WTC11 (cell line): ENCODE results near the gene SERTAD1. TPM values are rescaled to one million over a fixed set of nuclear protein-coding genes. Genes with fewer than 3 reads are reported as not detected.
A peak's percentile ranks its signal among the peaks of the same experiment; 100 is the strongest.

Source experiments
- ATAC-seq: fragments of 200-7000 bp; cut with Tn5 transposase; 2 replicates; pipeline ENCODE4 v1.10.0; 2021; ENCODE audit warnings: mild to moderate bottlenecking, moderate library complexity
- CTCF ChIA-PET: fragments of 300-600 bp; sonication (Branson Sonifier 250); formaldehyde crosslinking; loops from one replicate; lab custom pipeline; 2021; ENCODE audit warnings: antibody characterized with exemption; lab: Charles Lee
- POLR2A ChIA-PET: fragments of 350-600 bp; sonication (Branson Sonifier 250); formaldehyde crosslinking; loops from one replicate; lab custom pipeline; 2021; ENCODE audit warnings: antibody characterized with exemption; lab: Charles Lee
- DNase-seq: peaks from one replicate; pipeline ENCODE4 v3.0.0; 2021; ENCODE audit warnings: low spot score
- H3K27ac Mint-ChIP-seq: 2 replicates; pipeline ENCODE4 v1.8.0; 2021; ENCODE audit warnings: mixed read lengths
- H3K27me3 Mint-ChIP-seq: 2 replicates; pipeline ENCODE4 v1.8.0; 2021; ENCODE audit warnings: low read depth, mild to moderate bottlenecking, moderate library complexity, mixed read lengths
- H3K36me3 Mint-ChIP-seq: 2 replicates; pipeline ENCODE4 v1.8.0; 2021; ENCODE audit warnings: mixed read lengths
- H3K4me1 Mint-ChIP-seq: 2 replicates; pipeline ENCODE4 v1.8.0; 2022; ENCODE audit warnings: mixed read lengths
- H3K4me3 Mint-ChIP-seq: 2 replicates; pipeline ENCODE4 v1.8.0; 2021; ENCODE audit warnings: mild to moderate bottlenecking, moderate library complexity, mixed read lengths
- H3K9me3 Mint-ChIP-seq: 2 replicates; pipeline ENCODE4 v1.8.0; 2021; ENCODE audit warnings: mixed read lengths
- ATF1 ChIP-seq: sonication (generic); formaldehyde crosslinking; IDR thresholded peaks from 2 replicates; pipeline ENCODE4 v1.8.1; 2023; ENCODE audit warnings: mild to moderate bottlenecking, moderate library complexity, missing genetic modification reagents
- ATF6 ChIP-seq: sonication (generic); formaldehyde crosslinking; IDR thresholded peaks from 2 replicates; pipeline ENCODE4 v1.8.1; 2023; ENCODE audit warnings: mild to moderate bottlenecking, missing genetic modification reagents
- ESRRA ChIP-seq: sonication (generic); formaldehyde crosslinking; IDR thresholded peaks from 2 replicates; pipeline ENCODE4 v1.8.1; 2022; ENCODE audit warnings: mild to moderate bottlenecking, missing genetic modification reagents, borderline replicate concordance
- FOXP4 ChIP-seq: sonication (generic); formaldehyde crosslinking; IDR thresholded peaks from 2 replicates; pipeline ENCODE4 v1.8.0; 2022; ENCODE audit warnings: mild to moderate bottlenecking, missing genetic modification reagents
- KAT7 ChIP-seq: sonication (generic); formaldehyde crosslinking; IDR thresholded peaks from 2 replicates; pipeline ENCODE4 v1.8.1; 2023; ENCODE audit warnings: missing genetic modification reagents, mild to moderate bottlenecking, borderline replicate concordance
- OVOL2 ChIP-seq: fragments of 250-450 bp; sonication (Bioruptor Pico); IDR thresholded peaks from 2 replicates; pipeline ENCODE4 v1.9.0; 2021; ENCODE audit warnings: mild to moderate bottlenecking, borderline replicate concordance
- SMAD3 ChIP-seq: sonication (generic); formaldehyde crosslinking; IDR thresholded peaks from 2 replicates; pipeline ENCODE4 v1.8.0; 2022; ENCODE audit warnings: missing genetic modification reagents, mild to moderate bottlenecking, borderline replicate concordance
- ZNF121 ChIP-seq: sonication (generic); formaldehyde crosslinking; IDR thresholded peaks from 2 replicates; pipeline ENCODE4 v1.8.0; 2023; ENCODE audit warnings: missing genetic modification reagents
- ZNF281 ChIP-seq: sonication (generic); formaldehyde crosslinking; IDR thresholded peaks from 2 replicates; pipeline ENCODE4 v1.8.0; 2023; ENCODE audit warnings: mild to moderate bottlenecking, missing genetic modification reagents
- ZNF317 ChIP-seq: sonication (generic); formaldehyde crosslinking; IDR thresholded peaks from 2 replicates; pipeline ENCODE4 v1.8.1; 2023; ENCODE audit warnings: low read depth, mild to moderate bottlenecking, moderate library complexity, missing genetic modification reagents, borderline replicate concordance
- ZNF512 ChIP-seq: sonication (generic); formaldehyde crosslinking; IDR thresholded peaks from 2 replicates; pipeline ENCODE4 v1.8.1; 2022; ENCODE audit warnings: missing genetic modification reagents, borderline replicate concordance
- ZSCAN18 ChIP-seq: fragments of 250-450 bp; sonication (Bioruptor Pico); IDR thresholded peaks from 2 replicates; pipeline ENCODE4 v2.1.2; 2022; ENCODE audit warnings: mild to moderate bottlenecking, moderate library complexity
- total RNA-seq: library from RNA; stranded (reverse); gene quantifications from 3 replicates; pipeline ENCODE4 v1.2.3, GENCODE V29; 2021

Gene SERTAD1
- total RNA-seq, 1 experiment from 2014 or later, result 6.8 TPM

- DNase-seq (no peak), ATAC-seq (no peak)
- Mint-ChIP-seq H3K4me1 (peaks cover 27% of the 10 kb centered on the region), H3K36me3 (no peaks in the 10 kb centered on the region; the same call in 1 of the 2 replicates), H3K27me3 (no peaks in the 10 kb centered on the region; the same call in 1 of the 2 replicates), H3K27ac (no peak overlapping the region), H3K4me3 (peak overlapping the region; percentile 34; the same call in 1 of the 2 replicates), H3K9me3 (no peaks in the 10 kb centered on the region)
- peak; percentile 88 for TF ChIP-seq ZNF121
- TF ChIP-seq ATF1, result no peak
- CTCF ChIA-PET, result interaction anchor here (0.6 to 2.8 kb wide), 38 partner anchors 7 to 1074 kb away, joined by 3 to 55 read pairs (median 5); partner anchors contain the start of genes BLVRB, PRX and SERTAD3
- POLR2A ChIA-PET, result interaction anchor here (0.7 to 1.8 kb wide), 5 partner anchors 14 to 280 kb away, joined by 3 to 13 read pairs (median 3); no protein-coding TSS in a partner anchor
Observed at GRCh38 chr19:40419780-40420179, 6.0 kb downstream of the SERTAD1 start.

GRCh38 chr19:40419066-40419612, 6.7 kb downstream of the SERTAD1 start:
- no peak for DNase-seq
- no peak for ATAC-seq
- TF ChIP-seq KAT7 (CRISPR knock-in tag), result no peak
- no peak for TF ChIP-seq OVOL2 (CRISPR knock-in tag)
- no peak for TF ChIP-seq ESRRA (CRISPR knock-in tag)
- no peak for TF ChIP-seq ZNF281 (CRISPR knock-in tag)
- TF ChIP-seq ZNF317 (CRISPR knock-in tag), result no peak
- TF ChIP-seq ATF6, result no peak
- TF ChIP-seq FOXP4 (CRISPR knock-in tag), result no peak
- TF ChIP-seq ZSCAN18 (CRISPR knock-in tag), result no peak
- no peaks in the 10 kb centered on the region; the same call in 1 of the 2 replicates for H3K27me3 Mint-ChIP-seq
- ChIA-PET POLR2A (interaction anchor here (1.0 kb wide), 1 partner anchor 24 kb away, joined by 3 read pairs; no protein-coding TSS in a partner anchor), CTCF (interaction anchor here (0.6 to 2.8 kb wide), 6 partner anchors 8 to 104 kb away, joined by 3 to 55 read pairs (median 4); partner anchors contain the start of gene BLVRB)
- H3K4me1 Mint-ChIP-seq, result peaks cover 23% of the 10 kb centered on the region
- H3K36me3 Mint-ChIP-seq, result no peaks in the 10 kb centered on the region; the same call in 1 of the 2 replicates
- no peak overlapping the region for H3K4me3 Mint-ChIP-seq
- no peak overlapping the region for H3K27ac Mint-ChIP-seq
- no peaks in the 10 kb centered on the region for H3K9me3 Mint-ChIP-seq

GRCh38 chr19:40418040-40418439, 7.8 kb downstream of the SERTAD1 start:
- H3K4me1 Mint-ChIP-seq, result peaks cover 31% of the 10 kb centered on the region
- H3K27ac Mint-ChIP-seq, result peak overlapping the region; percentile 76; the same call in 1 of the 2 replicates
- CTCF ChIA-PET, result interaction anchor here (1.2 kb wide), 1 partner anchor 70 kb away, joined by 3 read pairs; no protein-coding TSS in a partner anchor

More at GRCh38 chr19:40418040-40418439, 7.8 kb downstream of the SERTAD1 start:
- POLR2A ChIA-PET, result no interaction called here
- Mint-ChIP-seq H3K4me3 (no peak overlapping the region), H3K36me3 (no peaks in the 10 kb centered on the region; the same call in 1 of the 2 replicates), H3K9me3 (no peaks in the 10 kb centered on the region), H3K27me3 (no peaks in the 10 kb centered on the region; the same call in 1 of the 2 replicates)
- DNase-seq (no peak), ATAC-seq (no peak)
- peak; percentile 73; the same call in 1 of the 2 replicates for TF ChIP-seq ZNF512
- no peak for TF ChIP-seq ATF1
- no peak for TF ChIP-seq SMAD3 (CRISPR knock-in tag)
